Ovary (tissue), 9 donors: ENCODE data around the gene GPSM3. TPM values are rescaled to one million over a fixed set of nuclear protein-coding genes. Genes with fewer than 3 reads are reported as not detected.

Experiments
- DNase-seq, 5 donors: peaks; one replicate each; pipeline ENCODE4 v3.0.0-alpha.2; 2019 to 2020
- H3K27ac ChIP-seq, 2 donors: fragments of 200-600 bp; one replicate each; pipeline versions ENCODE4 v1.5.1 to v1.8.0; 2019 to 2022
- H3K27me3 ChIP-seq: fragments of 200-600 bp; one replicate; pipeline ENCODE4 v1.8.0; 2022
- H3K36me3 ChIP-seq: fragments of 200-600 bp; sonication (generic); one replicate; pipeline ENCODE4 v1.5.1; 2019
- H3K4me1 ChIP-seq: one replicate; pipeline ENCODE4 v1.8.1; 2013; ENCODE audit warnings: mild to moderate bottlenecking, moderate library complexity; ENCODE audit not compliant: insufficient read depth
- H3K4me3 ChIP-seq: fragments of 200-600 bp; sonication (generic); one replicate; pipeline ENCODE4 v1.5.1; 2017
- H3K9me3 ChIP-seq, 2 donors: fragments of 200-600 bp in 1 of 2; sonication (generic) in 1 of 2; one replicate each; pipeline versions ENCODE4 v1.5.1 to v1.8.1; 2013 to 2019; ENCODE audit warnings: mild to moderate bottlenecking in 1 of 2, moderate library complexity in 1 of 2
- EP300 ChIP-seq: sonication (generic); formaldehyde crosslinking; IDR thresholded peaks from one replicate; pipeline ENCODE4 v1.6.1; 2017; ENCODE audit warnings: antibody characterized with exemption
- POLR2A ChIP-seq: fragments of 450-650 bp; IDR thresholded peaks from one replicate; pipeline ENCODE4 v1.6.1; 2017; ENCODE audit warnings: antibody characterized with exemption, mild to moderate bottlenecking, moderate library complexity
- WGBS, 3 donors: extraction: QIAGEN DNeasy Blood & Tissue Kit in 1 of 3; methylation state at CpG; one replicate each; pipeline versions ENCODE4 v1.1.5 to v1.1.7; 2013 to 2017; 5-methylcytosine and 5-hydroxymethylcytosine counted together
- intact Hi-C, 4 donors: fragments of 100-400 bp; cut with DNase I; formaldehyde crosslinking; loops; one replicate each; pipeline versions ENCODE4 v1.11.0 to v1.15.1; 2022 to 2023
- polyA plus RNA-seq, 2 donors: library from polyadenylated mRNA; stranded (reverse); fragments of 200-250 nt in 1 of 2; fragments of 350-450 nt in 1 of 2; fragmentation: Illumina TruSeq in 1 of 2; extraction: RNeasy Lipid Tissue Mini Kit (QIAGEN cat#74804) in 1 of 2; gene quantifications; one replicate each; pipeline ENCODE4 v1.2.3, GENCODE V29; 2013 to 2014
- total RNA-seq, 7 donors: library from RNA; depleted of rRNA in 2 of 7; stranded (reverse); fragments of >200 nt in 2 of 7; fragmentation: NEBNext Ultra II Directional in 3 of 7; extraction: Animal tissue kit (Norgen Biotek cat#: 25700) in 3 of 7; gene quantifications; one replicate each; pipeline versions ENCODE4 v1.1.0 to v1.2.4, GENCODE V29; 2016 to 2023
- TF ChIP-seq, protein P1 (sequence below), 3 donors: fragments of 450-650 bp in 2 of 3; fragments of 200-600 bp in 1 of 3; IDR thresholded peaks; one replicate each; pipeline versions ENCODE4 v1.5.1 to v1.8.0; 2016 to 2022; ENCODE audit warnings: antibody characterized with exemption in 3 of 3, mild to moderate bottlenecking in 1 of 3
- donor health status: DM: no; HTN: no; CAD: no; lungs with moderate emphysema.
- donor health status: DM: no; HTN: no; CAD: no.
- donor health status: Bipolar disorder and iron deficiency.
- donor health status: DM: yes; HTN: yes; CAD: no.
- donor health status: DM: no; HTN: no; CAD: no.
- donor health status: DM: yes; HTN: yes; CAD: no.

GPSM3 gene
- total and polyA plus RNA-seq, 9 donors, result 3.1 to 8.7 (median 5.2) TPM

DNA sequence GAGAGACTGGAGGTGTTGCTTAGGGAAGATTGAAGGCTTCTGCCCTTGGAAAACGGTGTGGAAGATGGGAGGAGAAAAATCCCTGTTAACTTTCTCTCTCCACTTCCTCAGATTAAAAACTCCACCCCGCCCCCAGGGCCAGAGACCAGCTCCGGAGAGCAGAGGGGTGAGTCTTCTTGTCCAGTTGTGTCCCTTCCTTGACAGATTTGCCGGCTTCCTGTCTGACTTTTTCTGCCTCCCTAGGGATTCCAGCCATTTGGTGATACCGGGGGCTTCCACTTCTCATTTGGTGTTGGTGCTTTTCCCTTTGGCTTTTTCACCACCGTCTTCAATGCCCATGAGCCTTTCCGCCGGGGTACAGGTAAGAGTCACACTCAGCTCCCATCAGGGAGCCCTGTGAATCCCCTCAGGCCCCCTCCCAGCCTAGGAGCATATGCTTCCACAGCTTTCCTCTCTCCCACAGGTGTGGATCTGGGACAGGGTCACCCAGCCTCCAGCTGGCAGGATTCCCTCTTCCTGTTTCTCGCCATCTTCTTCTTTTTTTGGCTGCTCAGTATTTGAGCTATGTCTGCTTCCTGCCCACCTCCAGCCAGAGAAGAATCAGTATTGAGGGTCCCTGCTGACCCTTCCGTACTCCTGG, 12.6 kb downstream of the GPSM3 start:
- peak in 2 of 5 donors; percentile 38 for DNase-seq
- no peak for TF ChIP-seq EP300
- no peak for TF ChIP-seq POLR2A
- TF ChIP-seq, protein P1, sequence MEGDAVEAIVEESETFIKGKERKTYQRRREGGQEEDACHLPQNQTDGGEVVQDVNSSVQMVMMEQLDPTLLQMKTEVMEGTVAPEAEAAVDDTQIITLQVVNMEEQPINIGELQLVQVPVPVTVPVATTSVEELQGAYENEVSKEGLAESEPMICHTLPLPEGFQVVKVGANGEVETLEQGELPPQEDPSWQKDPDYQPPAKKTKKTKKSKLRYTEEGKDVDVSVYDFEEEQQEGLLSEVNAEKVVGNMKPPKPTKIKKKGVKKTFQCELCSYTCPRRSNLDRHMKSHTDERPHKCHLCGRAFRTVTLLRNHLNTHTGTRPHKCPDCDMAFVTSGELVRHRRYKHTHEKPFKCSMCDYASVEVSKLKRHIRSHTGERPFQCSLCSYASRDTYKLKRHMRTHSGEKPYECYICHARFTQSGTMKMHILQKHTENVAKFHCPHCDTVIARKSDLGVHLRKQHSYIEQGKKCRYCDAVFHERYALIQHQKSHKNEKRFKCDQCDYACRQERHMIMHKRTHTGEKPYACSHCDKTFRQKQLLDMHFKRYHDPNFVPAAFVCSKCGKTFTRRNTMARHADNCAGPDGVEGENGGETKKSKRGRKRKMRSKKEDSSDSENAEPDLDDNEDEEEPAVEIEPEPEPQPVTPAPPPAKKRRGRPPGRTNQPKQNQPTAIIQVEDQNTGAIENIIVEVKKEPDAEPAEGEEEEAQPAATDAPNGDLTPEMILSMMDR (IDR thresholded peaks at IDR 0.05), result no peak
- intact Hi-C loops, result loop anchor here in 1 of 4 donors (10.0 kb wide), 1 partner anchor 455 kb away; the partner anchor contains the start of genes DDAH2, LY6G6C and MPIG6B
- Histone ChIP-seq H3K27me3 (no peaks in the 10 kb centered on the region), H3K9me3 (no peaks in the 10 kb centered on the region), H3K4me3 (no peak overlapping the region), H3K4me1 (peaks cover 5% of the 10 kb centered on the region), H3K27ac (peak overlapping the region in 1 of 2 donors; percentile 7), H3K36me3 (no peaks in the 10 kb centered on the region)
- 64 to 72% (median 71%) methylated on average over 10 of the region's 10 CpGs for WGBS, 3 donors

DNA sequence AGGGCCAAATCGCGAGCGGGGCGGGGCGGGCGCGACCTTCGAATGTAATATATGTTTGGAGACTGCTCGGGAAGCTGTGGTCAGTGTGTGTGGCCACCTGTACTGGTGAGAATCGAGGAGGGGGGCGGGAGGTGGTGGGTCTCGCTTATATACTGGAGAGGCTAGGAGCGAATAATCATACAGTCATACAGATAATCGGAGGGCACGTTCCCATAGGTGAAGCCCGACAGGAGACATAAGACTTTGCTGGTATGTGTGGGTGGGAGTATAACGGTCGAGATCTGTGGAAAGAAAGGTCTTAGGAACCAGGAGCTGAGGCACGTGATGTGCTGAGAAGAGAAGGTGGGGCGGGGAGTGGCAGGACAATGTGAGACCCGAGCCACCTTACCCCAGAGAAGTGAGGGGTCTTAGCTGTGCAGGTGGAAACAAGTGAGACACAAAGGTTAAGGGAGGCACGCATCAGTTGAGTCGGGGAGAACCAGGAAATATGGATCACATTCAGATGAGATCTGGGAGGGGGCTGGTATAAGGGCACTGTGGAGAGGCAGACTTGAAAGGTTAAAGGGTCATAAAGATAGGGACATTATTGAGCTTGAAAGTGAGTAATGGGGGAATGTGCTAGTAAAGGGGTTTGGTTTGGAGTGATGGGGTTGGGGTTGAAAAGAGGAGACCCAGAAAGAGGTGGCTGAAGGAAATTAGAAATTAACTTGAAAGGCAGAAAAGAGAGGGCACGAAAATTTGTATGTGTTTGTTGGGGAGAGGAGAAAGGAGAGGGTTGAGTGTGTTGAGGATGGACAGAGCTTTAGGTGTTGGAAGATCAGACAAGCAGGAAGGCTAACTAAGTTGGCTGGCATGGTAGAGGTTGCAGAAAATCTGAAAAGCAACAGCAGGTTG, 13.6 kb downstream of the GPSM3 start:
- H3K27me3 ChIP-seq, result no peaks in the 10 kb centered on the region
- 2 to 3% (median 3%) methylated on average over 24 of the region's 24 CpGs for WGBS, 3 donors
- intact Hi-C loops, result no loop called here
- H3K4me1 ChIP-seq, result peaks cover 6% of the 10 kb centered on the region
- peak in 1 of 5 donors; percentile 84 for DNase-seq
- peak overlapping the region; percentile 93 to 99 for H3K27ac ChIP-seq
- TF ChIP-seq, protein P1 (IDR thresholded peaks at IDR 0.05), result no peak
- TF ChIP-seq POLR2A, result peak; percentile 3
- TF ChIP-seq EP300, result no peak
- H3K4me3 ChIP-seq, result peak overlapping the region; percentile 70
- H3K9me3 ChIP-seq, result no peaks in the 10 kb centered on the region
- no peaks in the 10 kb centered on the region for H3K36me3 ChIP-seq

- peak; percentile 92 to 99 (median 97) for DNase-seq
- Histone ChIP-seq H3K9me3 (no peaks in the 10 kb centered on the region), H3K27me3 (no peaks in the 10 kb centered on the region), H3K36me3 (no peaks in the 10 kb centered on the region), H3K4me1 (peaks cover 6% of the 10 kb centered on the region), H3K27ac (peak within 1 kb of the TSS; percentile 93 to 99), H3K4me3 (peak within 1 kb of the TSS; percentile 70)
- intact Hi-C loops, result no loop called here
- TF ChIP-seq, protein P1 (IDR thresholded peaks at IDR 0.05), result no peak
- TF ChIP-seq POLR2A (peak; percentile 49), EP300 (peak; percentile 67)
- 0 to 1% (median 0%) methylated on average over 33 of the region's 33 CpGs for WGBS, 3 donors
Observed at GRCh38 chr6:32177788-32178546, 14.5 kb downstream of the GPSM3 start, which contains the start of gene RNF5. Gene RNF5, plus strand, starts transcription at chr6:32178405. Its CDS starts 107 bp downstream, at chr6:32178512.

DNA sequence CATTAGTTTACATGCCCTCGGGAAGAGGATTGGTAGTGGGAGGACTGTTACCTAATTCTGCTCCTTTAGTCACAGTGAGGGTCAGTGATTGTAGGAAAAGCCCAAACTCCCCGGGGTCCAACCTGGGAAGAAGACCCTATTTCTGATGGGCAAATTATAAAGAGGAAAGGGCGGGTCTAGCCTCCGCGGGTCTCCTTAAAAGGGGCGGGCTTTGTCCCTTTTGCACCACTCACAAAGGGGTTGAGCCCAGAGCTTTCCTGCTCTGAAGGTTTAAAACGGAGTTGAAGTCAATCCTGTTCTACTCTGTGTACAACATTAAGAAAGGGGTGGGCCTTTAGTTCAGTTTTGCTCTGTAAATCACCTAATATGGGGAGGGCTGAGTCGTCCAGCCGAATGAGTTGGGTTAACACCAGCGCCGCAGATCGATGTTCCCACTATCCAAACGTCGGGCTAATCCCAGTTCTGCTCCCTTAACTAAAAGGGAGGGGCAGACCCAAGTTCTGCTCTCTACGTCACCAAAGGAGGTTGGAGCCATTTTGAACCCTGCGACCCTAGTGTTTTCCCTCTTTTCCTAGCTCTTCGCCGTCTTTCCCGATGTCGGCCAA, 15.2 kb downstream of the GPSM3 start:
- H3K4me3 ChIP-seq, result peak overlapping the region; percentile 70
- H3K36me3 ChIP-seq, result no peaks in the 10 kb centered on the region
- intact Hi-C loops, result no loop called here
- 0 to 1% (median 1%) methylated on average over 20 of the region's 20 CpGs for WGBS, 3 donors
- peaks cover 6% of the 10 kb centered on the region for H3K4me1 ChIP-seq
- TF ChIP-seq POLR2A (peak; percentile 53), EP300 (peak; percentile 6)
- TF ChIP-seq, protein P1 (IDR thresholded peaks at IDR 0.05), result no peak
- peak overlapping the region; percentile 93 to 99 for H3K27ac ChIP-seq
- no peaks in the 10 kb centered on the region for H3K9me3 ChIP-seq
- H3K27me3 ChIP-seq, result no peaks in the 10 kb centered on the region
- peak in 1 of 5 donors; percentile 44 for DNase-seq
